Transverse colon (tissue), 4 donors: ENCODE measurements around the gene ARAP2. TPM values are rescaled to one million over a fixed set of nuclear protein-coding genes. Genes with fewer than 3 reads are reported as not detected.

Experiments used
- DNase-seq: peaks from one replicate; pipeline ENCODE4 v3.0.0-alpha.2; 2019
- H3K27ac ChIP-seq, 4 donors: fragments of 200-600 bp; sonication (generic); 2 replicates each; pipeline ENCODE4 v1.5.1; 2016 to 2018; ENCODE audit warnings: inconsistent platforms in 4 of 4
- H3K27me3 ChIP-seq: fragments of 200-600 bp; sonication (generic); 2 replicates; pipeline ENCODE4 v1.5.1; 2017; ENCODE audit warnings: inconsistent platforms
- H3K36me3 ChIP-seq, 4 donors: fragments of 200-600 bp; sonication (generic); 2 replicates each; pipeline ENCODE4 v1.5.1; 2017 to 2019; ENCODE audit warnings: inconsistent platforms in 4 of 4
- H3K4me1 ChIP-seq, 4 donors: fragments of 200-600 bp; sonication (generic); 2 replicates each; pipeline ENCODE4 v1.5.1; 2017 to 2020; ENCODE audit warnings: inconsistent platforms in 4 of 4
- H3K4me3 ChIP-seq, 4 donors: fragments of 200-600 bp; sonication (generic); 1 replicate in 1 of 4; 2 replicates in 3 of 4; pipeline versions ENCODE4 v1.5.1 to v1.6.1; 2017 to 2019; ENCODE audit warnings: inconsistent platforms in 4 of 4
- H3K9me3 ChIP-seq, 2 donors: fragments of 200-600 bp; sonication (generic); 2 replicates each; pipeline ENCODE4 v1.5.1; 2017 to 2019; ENCODE audit warnings: inconsistent platforms in 2 of 2
- CTCF ChIP-seq, 5 experiments: fragments of 200-600 bp in 3 of 5; fragments of 450-650 bp in 2 of 5; sonication (generic) in 3 of 5; IDR thresholded peaks; 1 replicate in 2 of 5; 2 replicates in 3 of 5; pipeline ENCODE4 v1.5.1; 2016 to 2017; ENCODE audit warnings: antibody characterized with exemption in 5 of 5, inconsistent platforms in 3 of 5, mild to moderate bottlenecking in 2 of 5, moderate library complexity in 1 of 5
- EP300 ChIP-seq: sonication (generic); formaldehyde crosslinking; IDR thresholded peaks from one replicate; pipeline ENCODE4 v1.6.1; 2017; ENCODE audit warnings: antibody characterized with exemption, low read depth
- POLR2A ChIP-seq: fragments of 450-650 bp; IDR thresholded peaks from one replicate; pipeline ENCODE4 v1.6.1; 2016; ENCODE audit warnings: antibody characterized with exemption, mild to moderate bottlenecking, moderate library complexity
- POLR2AphosphoS5 ChIP-seq, 3 donors: sonication (generic); formaldehyde crosslinking; IDR thresholded peaks; one replicate each; pipeline ENCODE4 v1.6.1; 2016; ENCODE audit warnings: antibody characterized with exemption in 3 of 3
- WGBS, 2 donors: methylation state at CpG; one replicate each; pipeline ENCODE4 v1.1.5; 2018; ENCODE audit warnings: low coverage in 1 of 2; 5-methylcytosine and 5-hydroxymethylcytosine counted together
- in situ Hi-C, 4 donors: fragments of 200-750 bp; cut with MboI; loops; one replicate each; pipeline versions ENCODE4 v1.15.0 to v1.15.1; 2017; ENCODE audit warnings: low sequenced_read_pairs in 3 of 4, low pct_ligation_motif_present in 1 of 4, low pct_unique_long_range_greater_than_20kb in 1 of 4
- intact Hi-C: fragments of 100-400 bp; cut with DNase I; formaldehyde crosslinking; loops from one replicate; pipeline ENCODE4 v1.15.1; 2023; ENCODE audit warnings: low total_unique reads
- total RNA-seq, 4 donors: library from RNA; depleted of rRNA; stranded (reverse); fragments of >200 nt; gene quantifications; one replicate each; pipeline ENCODE4 v1.1.0, GENCODE V29; 2016

Gene ARAP2
- total RNA-seq, 4 donors from 2014 or later = 42.3 to 108 (median 50.3) TPM

DNA sequence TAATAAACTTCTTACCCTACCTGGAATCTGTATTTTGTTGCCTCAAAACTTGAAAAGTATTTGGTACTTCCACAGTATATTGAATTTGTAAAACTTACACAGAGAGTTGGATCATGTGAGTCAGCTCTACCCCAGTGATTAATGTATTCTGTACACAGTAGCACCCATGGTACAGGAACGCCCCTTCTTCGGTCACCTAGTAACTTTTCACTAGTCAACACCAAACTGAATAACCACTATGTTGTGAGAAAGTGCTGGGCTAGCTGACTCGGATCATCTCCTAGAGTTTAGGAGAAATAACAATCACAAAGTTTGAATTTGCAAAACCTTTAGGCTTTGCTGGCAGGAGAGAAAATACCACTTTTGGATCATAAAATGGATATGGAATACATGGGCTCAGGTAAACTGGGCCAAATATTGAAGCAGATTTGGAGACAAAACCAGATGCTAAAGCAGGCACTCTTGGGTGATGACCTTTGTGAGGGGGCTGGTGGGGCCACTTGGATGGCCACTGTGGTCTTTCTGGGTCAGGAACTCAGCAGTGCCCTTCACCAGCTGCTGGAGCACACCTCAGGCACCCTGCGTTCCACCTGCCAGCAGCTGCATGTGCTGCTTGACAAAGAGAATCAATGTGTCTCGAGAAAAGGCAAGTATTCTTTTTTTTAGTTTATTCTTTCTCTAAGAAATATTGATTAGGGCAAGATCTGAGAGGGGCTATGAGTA is 37.2 kb upstream of the ARAP2 start, which contains the start of gene DTHD1:
TSS of gene DTHD1 (plus strand) at position 233 of the 723 bp plus-strand sequence. CDS start at position 376, 143 bp downstream.
- no peak for DNase-seq
- no peaks in the 10 kb centered on the region for H3K27me3 ChIP-seq
- H3K4me3 ChIP-seq = no peak within 1 kb of the TSS
- TF ChIP-seq POLR2A (no peak), EP300 (no peak), CTCF (IDR thresholded peaks at IDR 0.05) (no peak), POLR2AphosphoS5 (IDR thresholded peaks at IDR 0.05) (no peak)
- in situ Hi-C loops = no loop called here
- no peaks in the 10 kb centered on the region for H3K9me3 ChIP-seq
- no peak within 1 kb of the TSS for H3K27ac ChIP-seq
- H3K4me1 ChIP-seq = peaks cover 0 to 6% (median 0%) of the 10 kb centered on the region in 4 donors
- intact Hi-C loops = no loop called here
- no peaks in the 10 kb centered on the region for H3K36me3 ChIP-seq
- 88 to 90% methylated on average over 2 to 5 of the region's 5 CpGs for WGBS, 2 donors

DNA sequence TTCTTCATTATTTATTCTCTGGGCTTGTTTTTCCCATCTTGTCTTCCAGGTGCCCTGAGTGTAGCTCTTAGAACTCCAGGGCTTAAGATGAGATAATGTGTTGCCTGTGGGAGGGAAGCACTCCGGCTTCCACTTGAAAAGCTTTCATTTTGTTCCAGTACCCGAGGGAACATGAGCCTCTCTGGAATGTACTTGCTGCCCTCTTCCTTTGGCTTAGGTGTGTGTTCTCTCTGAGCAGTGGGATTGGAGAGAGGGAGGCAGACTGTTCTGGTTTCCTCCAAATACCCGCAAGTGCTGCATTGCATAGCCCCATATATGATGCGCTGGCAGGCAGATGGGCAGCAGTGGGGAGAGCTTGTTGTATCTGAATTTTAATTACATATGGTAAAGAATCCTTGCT is 36.2 kb upstream of the ARAP2 start:
- H3K36me3 ChIP-seq = no peaks in the 10 kb centered on the region
- H3K4me3 ChIP-seq = no peak overlapping the region
- intact Hi-C loops = no loop called here
- DNase-seq = no peak
- no peaks in the 10 kb centered on the region for H3K9me3 ChIP-seq
- H3K27me3 ChIP-seq = no peaks in the 10 kb centered on the region
- no peaks in the 10 kb centered on the region for H3K4me1 ChIP-seq
- WGBS, 2 donors = 65 to 100% methylated on average over 1 to 4 of the region's 4 CpGs
- TF ChIP-seq POLR2AphosphoS5 (IDR thresholded peaks at IDR 0.05) = no peak
- no peak for TF ChIP-seq EP300
- TF ChIP-seq CTCF (IDR thresholded peaks at IDR 0.05) = no peak
- no peak for TF ChIP-seq POLR2A
- no peak overlapping the region for H3K27ac ChIP-seq
- in situ Hi-C loops = no loop called here

DNA sequence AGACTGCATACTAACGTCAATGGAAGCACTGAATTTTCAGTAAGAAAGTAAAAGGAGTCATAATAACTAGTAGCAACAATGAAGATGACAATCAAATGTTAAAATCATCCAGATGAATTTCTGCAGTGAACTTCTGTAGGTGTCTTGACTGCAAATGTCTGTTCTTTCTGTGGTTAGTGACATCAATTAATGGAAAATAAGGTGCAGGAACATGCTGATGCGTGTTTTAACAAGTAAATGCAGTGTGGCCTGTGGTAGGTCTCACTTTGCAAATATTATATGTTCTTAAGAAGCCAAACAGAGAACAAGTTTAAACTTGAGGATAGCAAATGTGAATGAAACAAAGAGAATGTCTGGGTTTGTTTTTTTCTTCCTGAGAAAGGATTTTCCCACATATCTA is 34.5 kb upstream of the ARAP2 start:
- 68 to 79% methylated on average over 2 of the region's 2 CpGs for WGBS, 2 donors
- DNase-seq = no peak
- no peaks in the 10 kb centered on the region for H3K9me3 ChIP-seq
- H3K4me3 ChIP-seq = no peak overlapping the region
- TF ChIP-seq EP300 (no peak), CTCF (IDR thresholded peaks at IDR 0.05) (no peak), POLR2A (no peak), POLR2AphosphoS5 (IDR thresholded peaks at IDR 0.05) (no peak)
- no peaks in the 10 kb centered on the region for H3K4me1 ChIP-seq
- intact Hi-C loops (no loop called here), in situ Hi-C loops (no loop called here)
- H3K27ac ChIP-seq = no peak overlapping the region
- no peaks in the 10 kb centered on the region for H3K36me3 ChIP-seq
- no peaks in the 10 kb centered on the region for H3K27me3 ChIP-seq

GRCh38 chr4:36277533-36277932 is 33.2 kb upstream of the ARAP2 start:
- no peak overlapping the region for H3K27ac ChIP-seq
- intact Hi-C loops (no loop called here), in situ Hi-C loops (no loop called here)
- H3K27me3 ChIP-seq = no peaks in the 10 kb centered on the region
- no peak for TF ChIP-seq POLR2A
- TF ChIP-seq CTCF (IDR thresholded peaks at IDR 0.05) = no peak
- TF ChIP-seq EP300 = no peak
- no peak for TF ChIP-seq POLR2AphosphoS5 (IDR thresholded peaks at IDR 0.05)
- H3K4me1 ChIP-seq = no peaks in the 10 kb centered on the region
- no peak overlapping the region for H3K4me3 ChIP-seq
- no peaks in the 10 kb centered on the region for H3K9me3 ChIP-seq
- no peak for DNase-seq
- 81 to 89% methylated on average over 2 to 4 of the region's 4 CpGs for WGBS, 2 donors
- H3K36me3 ChIP-seq = no peaks in the 10 kb centered on the region
